ENCODE measurements around the gene PMPCA.

DNA sequence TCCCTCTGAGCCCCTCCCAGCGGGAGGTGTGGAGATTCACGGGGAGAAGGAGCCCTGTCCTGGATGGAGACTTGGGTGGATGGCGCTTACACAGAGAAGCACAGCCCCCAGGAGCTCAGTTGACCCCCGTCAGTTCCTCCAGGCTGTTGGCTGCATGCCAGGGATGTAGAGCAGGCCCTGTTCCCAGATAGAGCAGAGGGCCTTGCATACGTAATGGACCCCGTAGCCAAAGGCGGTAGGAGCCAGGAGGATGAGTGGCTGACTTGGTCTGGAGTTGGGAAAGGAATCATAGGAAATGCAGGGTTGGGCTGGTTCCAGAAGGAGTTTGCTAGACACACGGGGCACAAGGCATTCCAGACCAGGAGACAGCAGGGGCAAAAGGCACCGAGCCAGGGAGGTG lies 2.5 kb downstream of the PMPCA start:
- TF ChIP-seq, protein P1, sequence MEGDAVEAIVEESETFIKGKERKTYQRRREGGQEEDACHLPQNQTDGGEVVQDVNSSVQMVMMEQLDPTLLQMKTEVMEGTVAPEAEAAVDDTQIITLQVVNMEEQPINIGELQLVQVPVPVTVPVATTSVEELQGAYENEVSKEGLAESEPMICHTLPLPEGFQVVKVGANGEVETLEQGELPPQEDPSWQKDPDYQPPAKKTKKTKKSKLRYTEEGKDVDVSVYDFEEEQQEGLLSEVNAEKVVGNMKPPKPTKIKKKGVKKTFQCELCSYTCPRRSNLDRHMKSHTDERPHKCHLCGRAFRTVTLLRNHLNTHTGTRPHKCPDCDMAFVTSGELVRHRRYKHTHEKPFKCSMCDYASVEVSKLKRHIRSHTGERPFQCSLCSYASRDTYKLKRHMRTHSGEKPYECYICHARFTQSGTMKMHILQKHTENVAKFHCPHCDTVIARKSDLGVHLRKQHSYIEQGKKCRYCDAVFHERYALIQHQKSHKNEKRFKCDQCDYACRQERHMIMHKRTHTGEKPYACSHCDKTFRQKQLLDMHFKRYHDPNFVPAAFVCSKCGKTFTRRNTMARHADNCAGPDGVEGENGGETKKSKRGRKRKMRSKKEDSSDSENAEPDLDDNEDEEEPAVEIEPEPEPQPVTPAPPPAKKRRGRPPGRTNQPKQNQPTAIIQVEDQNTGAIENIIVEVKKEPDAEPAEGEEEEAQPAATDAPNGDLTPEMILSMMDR (IDR thresholded peaks at IDR 0.05; ENCODE audit: insufficient read depth, low read length): no peak
- TF ChIP-seq SPI1 (IDR thresholded peaks at IDR 0.05; ENCODE audit: borderline replicate concordance, low read depth) (no peak), GABPA (IDR thresholded peaks at IDR 0.05; ENCODE audit: low read depth) (no peak)
- TF ChIP-seq, protein P2, sequence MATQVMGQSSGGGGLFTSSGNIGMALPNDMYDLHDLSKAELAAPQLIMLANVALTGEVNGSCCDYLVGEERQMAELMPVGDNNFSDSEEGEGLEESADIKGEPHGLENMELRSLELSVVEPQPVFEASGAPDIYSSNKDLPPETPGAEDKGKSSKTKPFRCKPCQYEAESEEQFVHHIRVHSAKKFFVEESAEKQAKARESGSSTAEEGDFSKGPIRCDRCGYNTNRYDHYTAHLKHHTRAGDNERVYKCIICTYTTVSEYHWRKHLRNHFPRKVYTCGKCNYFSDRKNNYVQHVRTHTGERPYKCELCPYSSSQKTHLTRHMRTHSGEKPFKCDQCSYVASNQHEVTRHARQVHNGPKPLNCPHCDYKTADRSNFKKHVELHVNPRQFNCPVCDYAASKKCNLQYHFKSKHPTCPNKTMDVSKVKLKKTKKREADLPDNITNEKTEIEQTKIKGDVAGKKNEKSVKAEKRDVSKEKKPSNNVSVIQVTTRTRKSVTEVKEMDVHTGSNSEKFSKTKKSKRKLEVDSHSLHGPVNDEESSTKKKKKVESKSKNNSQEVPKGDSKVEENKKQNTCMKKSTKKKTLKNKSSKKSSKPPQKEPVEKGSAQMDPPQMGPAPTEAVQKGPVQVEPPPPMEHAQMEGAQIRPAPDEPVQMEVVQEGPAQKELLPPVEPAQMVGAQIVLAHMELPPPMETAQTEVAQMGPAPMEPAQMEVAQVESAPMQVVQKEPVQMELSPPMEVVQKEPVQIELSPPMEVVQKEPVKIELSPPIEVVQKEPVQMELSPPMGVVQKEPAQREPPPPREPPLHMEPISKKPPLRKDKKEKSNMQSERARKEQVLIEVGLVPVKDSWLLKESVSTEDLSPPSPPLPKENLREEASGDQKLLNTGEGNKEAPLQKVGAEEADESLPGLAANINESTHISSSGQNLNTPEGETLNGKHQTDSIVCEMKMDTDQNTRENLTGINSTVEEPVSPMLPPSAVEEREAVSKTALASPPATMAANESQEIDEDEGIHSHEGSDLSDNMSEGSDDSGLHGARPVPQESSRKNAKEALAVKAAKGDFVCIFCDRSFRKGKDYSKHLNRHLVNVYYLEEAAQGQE (IDR thresholded peaks at IDR 0.05; ENCODE audit: insufficient replicate concordance, low read depth): no peak
